ENCODE results near the gene VPS26A. TPM values are rescaled to one million over a fixed set of nuclear protein-coding genes. Genes with fewer than 3 reads are reported as not detected.
A peak's percentile ranks its signal among the peaks of the same experiment; 100 is the strongest.

VPS26A gene
- total RNA-seq, 1 donor, result 41.3 TPM

- H2AFZ ChIP-seq (ENCODE audit: low read length), result no peak overlapping the region
- H3K4me3 ChIP-seq (ENCODE audit: insufficient read depth, low read length), result no peak overlapping the region
- H3K27ac ChIP-seq (ENCODE audit: low read depth, low read length), result no peak overlapping the region
- no peaks in the 10 kb centered on the region for H3K9me3 ChIP-seq (ENCODE audit: low read depth, low read length)
- H3K27me3 ChIP-seq (ENCODE audit: insufficient read depth, low read length), result no peaks in the 10 kb centered on the region
- no peaks in the 10 kb centered on the region for H4K20me1 ChIP-seq (ENCODE audit: insufficient read depth, low read length)
- DNase-seq (ENCODE audit: insufficient read length, low spot score, missing footprints), result no peak
- TF ChIP-seq, protein P1, sequence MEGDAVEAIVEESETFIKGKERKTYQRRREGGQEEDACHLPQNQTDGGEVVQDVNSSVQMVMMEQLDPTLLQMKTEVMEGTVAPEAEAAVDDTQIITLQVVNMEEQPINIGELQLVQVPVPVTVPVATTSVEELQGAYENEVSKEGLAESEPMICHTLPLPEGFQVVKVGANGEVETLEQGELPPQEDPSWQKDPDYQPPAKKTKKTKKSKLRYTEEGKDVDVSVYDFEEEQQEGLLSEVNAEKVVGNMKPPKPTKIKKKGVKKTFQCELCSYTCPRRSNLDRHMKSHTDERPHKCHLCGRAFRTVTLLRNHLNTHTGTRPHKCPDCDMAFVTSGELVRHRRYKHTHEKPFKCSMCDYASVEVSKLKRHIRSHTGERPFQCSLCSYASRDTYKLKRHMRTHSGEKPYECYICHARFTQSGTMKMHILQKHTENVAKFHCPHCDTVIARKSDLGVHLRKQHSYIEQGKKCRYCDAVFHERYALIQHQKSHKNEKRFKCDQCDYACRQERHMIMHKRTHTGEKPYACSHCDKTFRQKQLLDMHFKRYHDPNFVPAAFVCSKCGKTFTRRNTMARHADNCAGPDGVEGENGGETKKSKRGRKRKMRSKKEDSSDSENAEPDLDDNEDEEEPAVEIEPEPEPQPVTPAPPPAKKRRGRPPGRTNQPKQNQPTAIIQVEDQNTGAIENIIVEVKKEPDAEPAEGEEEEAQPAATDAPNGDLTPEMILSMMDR (IDR thresholded peaks at IDR 0.05; ENCODE audit: extremely low read depth, low read depth, low read length), result no peak
- no peaks in the 10 kb centered on the region for H3K79me2 ChIP-seq (ENCODE audit: insufficient read depth, low read length)
- H3K4me1 ChIP-seq (ENCODE audit: insufficient read depth, low read length), result no peaks in the 10 kb centered on the region
- H3K36me3 ChIP-seq (ENCODE audit: insufficient read depth, low read length), result no peaks in the 10 kb centered on the region
- H3K4me2 ChIP-seq (ENCODE audit: insufficient read depth, low read length), result no peak overlapping the region
Observed at GRCh38 chr10:69080226-69080625, 43.8 kb upstream of the VPS26A start.

DNA sequence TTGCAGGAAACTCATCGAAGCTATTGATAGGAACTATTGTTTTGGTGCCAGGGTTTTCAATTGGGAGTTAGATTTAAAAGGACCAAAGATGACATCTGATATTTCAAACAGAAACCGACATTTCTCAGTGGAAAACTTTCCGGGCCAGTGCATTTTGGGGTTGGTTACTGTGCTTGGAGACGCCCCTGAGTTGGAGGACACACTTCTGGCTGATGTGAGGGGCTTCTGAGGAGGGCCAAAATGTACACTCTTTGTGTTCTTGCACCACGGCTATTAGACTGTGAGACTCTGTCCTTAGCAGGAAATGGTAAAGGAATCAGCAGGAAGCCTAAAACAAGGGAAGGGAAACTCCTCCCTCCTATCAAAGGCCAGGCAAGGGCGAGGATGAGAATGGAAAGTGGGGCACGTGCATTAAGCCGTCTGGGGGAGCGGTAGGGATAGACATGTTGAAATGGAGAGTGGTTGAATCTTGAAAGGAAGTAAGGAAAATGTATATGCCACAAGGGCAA, 37.9 kb upstream of the VPS26A start:
- H3K27ac ChIP-seq (ENCODE audit: low read depth, low read length), result peak overlapping the region; percentile 40
- peaks cover 23% of the 10 kb centered on the region for H3K4me1 ChIP-seq (ENCODE audit: insufficient read depth, low read length)
- TF ChIP-seq, protein P1 (IDR thresholded peaks at IDR 0.05; ENCODE audit: extremely low read depth, low read depth, low read length), result no peak
- H2AFZ ChIP-seq (ENCODE audit: low read length), result peak overlapping the region; percentile 100
- H3K4me3 ChIP-seq (ENCODE audit: insufficient read depth, low read length), result peak overlapping the region; percentile 59
- no peaks in the 10 kb centered on the region for H3K9me3 ChIP-seq (ENCODE audit: low read depth, low read length)
- peak overlapping the region; percentile 77 for H3K4me2 ChIP-seq (ENCODE audit: insufficient read depth, low read length)
- H4K20me1 ChIP-seq (ENCODE audit: insufficient read depth, low read length), result peaks cover 4% of the 10 kb centered on the region
- no peaks in the 10 kb centered on the region for H3K27me3 ChIP-seq (ENCODE audit: insufficient read depth, low read length)
- peak; percentile 65 for DNase-seq (ENCODE audit: insufficient read length, low spot score, missing footprints)
- H3K36me3 ChIP-seq (ENCODE audit: insufficient read depth, low read length), result no peaks in the 10 kb centered on the region
- peaks cover 31% of the 10 kb centered on the region for H3K79me2 ChIP-seq (ENCODE audit: insufficient read depth, low read length)

GRCh38 chr10:69087590-69088470, 36.1 kb upstream of the VPS26A start, which contains the start of gene SRGN:
Gene SRGN, plus strand, starts transcription at chr10:69088103. Its CDS starts 55 bp downstream, at chr10:69088158.
- Histone ChIP-seq H4K20me1 (ENCODE audit: insufficient read depth, low read length) (peaks cover 10% of the 10 kb centered on the region), H3K4me1 (ENCODE audit: insufficient read depth, low read length) (peaks cover 38% of the 10 kb centered on the region), H3K27ac (ENCODE audit: low read depth, low read length) (peak within 1 kb of the TSS; percentile 98), H3K27me3 (ENCODE audit: insufficient read depth, low read length) (no peaks in the 10 kb centered on the region), H3K79me2 (ENCODE audit: insufficient read depth, low read length) (peaks cover 47% of the 10 kb centered on the region), H3K4me3 (ENCODE audit: insufficient read depth, low read length) (peak within 1 kb of the TSS; percentile 77), H3K4me2 (ENCODE audit: insufficient read depth, low read length) (peak within 1 kb of the TSS; percentile 83), H3K9me3 (ENCODE audit: low read depth, low read length) (no peaks in the 10 kb centered on the region), H2AFZ (ENCODE audit: low read length) (peak within 1 kb of the TSS; percentile 52), H3K36me3 (ENCODE audit: insufficient read depth, low read length) (no peaks in the 10 kb centered on the region)
- TF ChIP-seq, protein P1 (IDR thresholded peaks at IDR 0.05; ENCODE audit: extremely low read depth, low read depth, low read length), result no peak
- peak; percentile 90 for DNase-seq (ENCODE audit: insufficient read length, low spot score, missing footprints)

GRCh38 chr10:69088471-69088769, 35.6 kb upstream of the VPS26A start:
- peaks cover 53% of the 10 kb centered on the region for H3K79me2 ChIP-seq (ENCODE audit: insufficient read depth, low read length)
- H3K27ac ChIP-seq (ENCODE audit: low read depth, low read length), result peak overlapping the region; percentile 98
- no peak for DNase-seq (ENCODE audit: insufficient read length, low spot score, missing footprints)
- H3K36me3 ChIP-seq (ENCODE audit: insufficient read depth, low read length), result no peaks in the 10 kb centered on the region
- peaks cover 41% of the 10 kb centered on the region for H3K4me1 ChIP-seq (ENCODE audit: insufficient read depth, low read length)
- H3K4me3 ChIP-seq (ENCODE audit: insufficient read depth, low read length), result peak overlapping the region; percentile 77
- peaks cover 14% of the 10 kb centered on the region for H4K20me1 ChIP-seq (ENCODE audit: insufficient read depth, low read length)
- TF ChIP-seq, protein P1 (IDR thresholded peaks at IDR 0.05; ENCODE audit: extremely low read depth, low read depth, low read length), result no peak
- H3K27me3 ChIP-seq (ENCODE audit: insufficient read depth, low read length), result no peaks in the 10 kb centered on the region
- H3K9me3 ChIP-seq (ENCODE audit: low read depth, low read length), result no peaks in the 10 kb centered on the region
- no peak overlapping the region for H2AFZ ChIP-seq (ENCODE audit: low read length)
- H3K4me2 ChIP-seq (ENCODE audit: insufficient read depth, low read length), result peak overlapping the region; percentile 83
